Gastrocnemius medialis (tissue), 4 donors: ENCODE data around the gene RCAN2. TPM values are rescaled to one million over a fixed set of nuclear protein-coding genes. Genes with fewer than 3 reads are reported as not detected.
A peak's percentile ranks its signal among the peaks of the same experiment; 100 is the strongest.

ENCODE experiments used
- ATAC-seq, 2 donors: fragments of 150-250 bp; one replicate each; pipeline ENCODE4 v1.9.1; 2016
- DNase-seq, 2 donors: peaks; one replicate each; pipeline ENCODE4 v3.0.0-alpha.2; 2019
- H3K27ac ChIP-seq, 4 donors: fragments of 200-600 bp; sonication (generic); 1 replicate in 1 of 4; 2 replicates in 3 of 4; pipeline ENCODE4 v1.5.1; 2016 to 2018; ENCODE audit warnings: mild to moderate bottlenecking in 2 of 4, moderate library complexity in 1 of 4
- H3K27me3 ChIP-seq, 3 donors: fragments of 200-600 bp; sonication (generic) in 2 of 3; 1 replicate in 1 of 3; 2 replicates in 2 of 3; pipeline versions ENCODE4 v1.5.1 to v1.6.0; 2016 to 2019; ENCODE audit warnings: mild to moderate bottlenecking in 1 of 3, moderate library complexity in 1 of 3
- H3K36me3 ChIP-seq, 2 donors: fragments of 200-600 bp; sonication (generic) in 1 of 2; one replicate each; pipeline ENCODE4 v1.5.1; 2017 to 2018
- H3K4me1 ChIP-seq, 2 donors: fragments of 200-600 bp; sonication (generic) in 1 of 2; one replicate each; pipeline ENCODE4 v1.5.1; 2016 to 2017; ENCODE audit warnings: mild to moderate bottlenecking in 2 of 2
- H3K4me3 ChIP-seq, 4 donors: fragments of 200-600 bp; sonication (generic) in 3 of 4; 1 replicate in 1 of 4; 2 replicates in 3 of 4; pipeline ENCODE4 v1.5.1; 2016 to 2019; ENCODE audit warnings: mild to moderate bottlenecking in 2 of 4
- H3K9me3 ChIP-seq, 3 donors: fragments of 200-600 bp; sonication (generic) in 2 of 3; 1 replicate in 1 of 3; 2 replicates in 2 of 3; pipeline ENCODE4 v1.5.1; 2016 to 2019
- POLR2A ChIP-seq, 2 donors: fragments of 450-650 bp; IDR thresholded peaks; one replicate each; pipeline ENCODE4 v1.6.1; 2017; ENCODE audit warnings: antibody characterized with exemption in 2 of 2, mild to moderate bottlenecking in 2 of 2, moderate library complexity in 2 of 2
- in situ Hi-C, 4 donors: fragments of 200-750 bp; cut with MboI; loops; one replicate each; pipeline versions ENCODE4 v1.15.0 to v1.8.0; 2017; ENCODE audit warnings: low sequenced_read_pairs in 4 of 4
- intact Hi-C: fragments of 100-400 bp; cut with DNase I; formaldehyde crosslinking; loops from one replicate; pipeline ENCODE4 v1.15.1; 2023; ENCODE audit warnings: low total_unique reads
- total RNA-seq, 4 donors: library from RNA; depleted of rRNA; stranded (reverse); fragments of >200 nt; gene quantifications; one replicate each; pipeline versions ENCODE4 v1.1.0 to v1.2.3, GENCODE V29; 2016
- TF ChIP-seq, protein P1 (sequence below), 5 experiments: fragments of 450-650 bp in 3 of 5; fragments of 200-600 bp in 2 of 5; sonication (generic) in 2 of 5; IDR thresholded peaks in 4 of 5; conservative IDR thresholded peaks in 1 of 5; 1 replicate in 4 of 5; 2 replicates in 1 of 5; pipeline ENCODE4 v1.5.1; 2016 to 2019; ENCODE audit warnings: antibody characterized with exemption in 5 of 5, mild to moderate bottlenecking in 3 of 5, moderate library complexity in 3 of 5

Gene RCAN2
- total RNA-seq, 4 donors from 2014 or later, result 26.2 to 88.8 (median 43.2) TPM

- TF ChIP-seq, protein P1, sequence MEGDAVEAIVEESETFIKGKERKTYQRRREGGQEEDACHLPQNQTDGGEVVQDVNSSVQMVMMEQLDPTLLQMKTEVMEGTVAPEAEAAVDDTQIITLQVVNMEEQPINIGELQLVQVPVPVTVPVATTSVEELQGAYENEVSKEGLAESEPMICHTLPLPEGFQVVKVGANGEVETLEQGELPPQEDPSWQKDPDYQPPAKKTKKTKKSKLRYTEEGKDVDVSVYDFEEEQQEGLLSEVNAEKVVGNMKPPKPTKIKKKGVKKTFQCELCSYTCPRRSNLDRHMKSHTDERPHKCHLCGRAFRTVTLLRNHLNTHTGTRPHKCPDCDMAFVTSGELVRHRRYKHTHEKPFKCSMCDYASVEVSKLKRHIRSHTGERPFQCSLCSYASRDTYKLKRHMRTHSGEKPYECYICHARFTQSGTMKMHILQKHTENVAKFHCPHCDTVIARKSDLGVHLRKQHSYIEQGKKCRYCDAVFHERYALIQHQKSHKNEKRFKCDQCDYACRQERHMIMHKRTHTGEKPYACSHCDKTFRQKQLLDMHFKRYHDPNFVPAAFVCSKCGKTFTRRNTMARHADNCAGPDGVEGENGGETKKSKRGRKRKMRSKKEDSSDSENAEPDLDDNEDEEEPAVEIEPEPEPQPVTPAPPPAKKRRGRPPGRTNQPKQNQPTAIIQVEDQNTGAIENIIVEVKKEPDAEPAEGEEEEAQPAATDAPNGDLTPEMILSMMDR (IDR thresholded peaks at IDR 0.05 in 4 of 5, conservative IDR thresholded peaks at IDR 0.05 in 1 of 5), result no peak
- no peak for TF ChIP-seq POLR2A (IDR thresholded peaks at IDR 0.05)
- in situ Hi-C loops, result no loop called here
- ATAC-seq, result no peak
- Histone ChIP-seq H3K36me3 (no peaks in the 10 kb centered on the region), H3K4me3 (no peak overlapping the region), H3K27ac (no peak overlapping the region), H3K4me1 (peaks cover 18 to 20% of the 10 kb centered on the region in 2 donors), H3K27me3 (no peaks in the 10 kb centered on the region), H3K9me3 (no peaks in the 10 kb centered on the region)
- intact Hi-C loops, result no loop called here
- DNase-seq, result no peak
Observed at GRCh38 chr6:46366190-46366900, 124.9 kb downstream of the RCAN2 start.

GRCh38 chr6:46357591-46357990, 133.7 kb downstream of the RCAN2 start:
- H3K27ac ChIP-seq, result no peak overlapping the region
- H3K4me1 ChIP-seq, result peaks cover 18 to 25% of the 10 kb centered on the region in 2 donors
- no peaks in the 10 kb centered on the region for H3K9me3 ChIP-seq
- in situ Hi-C loops (no loop called here), intact Hi-C loops (no loop called here)
- H3K4me3 ChIP-seq, result no peak overlapping the region
- no peak for TF ChIP-seq POLR2A (IDR thresholded peaks at IDR 0.05)
- TF ChIP-seq, protein P1 (IDR thresholded peaks at IDR 0.05 in 4 of 5, conservative IDR thresholded peaks at IDR 0.05 in 1 of 5), result no peak
- no peak for ATAC-seq
- no peaks in the 10 kb centered on the region for H3K36me3 ChIP-seq
- no peaks in the 10 kb centered on the region for H3K27me3 ChIP-seq
- no peak for DNase-seq

GRCh38 chr6:46356543-46356942, 134.7 kb downstream of the RCAN2 start:
- in situ Hi-C loops, result no loop called here
- Histone ChIP-seq H3K27ac (no peak overlapping the region), H3K36me3 (no peaks in the 10 kb centered on the region), H3K27me3 (no peaks in the 10 kb centered on the region), H3K9me3 (no peaks in the 10 kb centered on the region), H3K4me1 (peaks cover 24 to 36% of the 10 kb centered on the region in 2 donors), H3K4me3 (no peak overlapping the region)
- TF ChIP-seq POLR2A (IDR thresholded peaks at IDR 0.05), result no peak
- TF ChIP-seq, protein P1 (IDR thresholded peaks at IDR 0.05 in 4 of 5, conservative IDR thresholded peaks at IDR 0.05 in 1 of 5), result no peak
- DNase-seq (no peak), ATAC-seq (no peak)
- intact Hi-C loops, result no loop called here

GRCh38 chr6:46353528-46353927, 137.7 kb downstream of the RCAN2 start:
- Histone ChIP-seq H3K27me3 (no peaks in the 10 kb centered on the region), H3K4me1 (peaks cover 40 to 49% of the 10 kb centered on the region in 2 donors), H3K27ac (peak overlapping the region in 2 of 4 donors; percentile 68 to 75), H3K9me3 (no peaks in the 10 kb centered on the region), H3K36me3 (no peaks in the 10 kb centered on the region), H3K4me3 (no peak overlapping the region)
- intact Hi-C loops (loop anchor here (5.0 kb wide), 1 partner anchor 54 kb away; no protein-coding TSS in a partner anchor), in situ Hi-C loops (no loop called here)
- ATAC-seq (no peak), DNase-seq (no peak)
- TF ChIP-seq, protein P1 (IDR thresholded peaks at IDR 0.05 in 4 of 5, conservative IDR thresholded peaks at IDR 0.05 in 1 of 5), result no peak
- no peak for TF ChIP-seq POLR2A (IDR thresholded peaks at IDR 0.05)
